ENCODE data around the gene LYSMD2. TPM values are rescaled to one million over a fixed set of nuclear protein-coding genes. Genes with fewer than 3 reads are reported as not detected.
"Not testable (repeated sequence)": the region's sequence is repeated elsewhere in the genome, so short reads cannot be mapped to it uniquely, and the experiment has no call there.

The LYSMD2 gene, protein sequence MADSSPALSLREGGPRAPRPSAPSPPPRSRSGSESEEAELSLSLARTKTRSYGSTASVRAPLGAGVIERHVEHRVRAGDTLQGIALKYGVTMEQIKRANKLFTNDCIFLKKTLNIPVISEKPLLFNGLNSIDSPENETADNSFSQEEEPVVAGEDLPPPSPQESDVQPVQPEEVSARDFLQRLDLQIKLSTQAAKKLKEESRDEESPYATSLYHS
- total RNA-seq, result 10 to 100 TPM; 14.5 to 16.8 TPM

DNA sequence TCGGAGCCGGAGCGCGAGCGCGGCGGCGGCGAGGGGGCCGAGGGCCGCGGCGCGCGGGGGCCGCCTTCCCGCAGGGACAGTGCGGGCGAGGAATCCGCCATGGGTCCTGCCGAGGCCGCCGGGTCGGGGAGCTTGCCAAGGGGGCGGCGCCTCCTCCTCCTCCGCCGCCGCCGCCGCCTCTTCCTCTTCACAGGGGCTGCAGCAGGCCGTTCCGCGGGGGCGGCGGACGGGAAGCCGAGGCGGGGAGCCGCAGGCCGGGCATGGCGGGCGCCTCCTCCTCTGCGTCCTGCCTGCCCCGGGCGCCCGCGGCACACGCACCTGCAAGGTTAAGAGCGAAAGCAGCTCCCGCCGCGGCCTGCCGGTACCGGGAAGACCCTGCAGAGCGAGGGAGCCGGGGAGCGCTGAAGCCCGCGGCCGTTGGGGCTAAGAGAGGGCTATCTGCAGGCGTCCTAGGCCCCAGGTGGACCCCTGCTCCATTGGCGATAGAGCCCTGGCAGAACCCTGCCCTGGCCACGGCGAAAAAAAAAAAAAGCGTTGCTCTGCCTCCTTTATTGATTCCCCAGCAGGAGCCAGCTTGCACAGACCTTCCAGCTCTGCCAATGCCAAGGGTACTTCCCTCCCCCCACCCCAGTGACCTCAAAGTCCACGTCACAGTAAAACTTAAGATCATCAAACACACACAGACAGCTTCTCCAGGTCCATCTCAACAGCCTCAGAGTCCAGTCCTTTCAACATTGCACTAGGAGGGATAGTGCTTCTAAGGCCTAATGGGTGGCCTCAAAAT lies at the start of gene LYSMD2:
Gene LYSMD2 (minus strand): TSS at position 134 of the 784 bp plus-strand sequence. CDS start 33 bp downstream, at position 101.
- CTCF ChIA-PET, result interaction anchor here (0.7 to 9.2 kb wide), 5 partner anchors 13 to 116 kb away, joined by 3 to 63 read pairs (median 3); no protein-coding TSS in a partner anchor
- peaks cover 52% of the 10 kb centered on the region for H3K4me1 Mint-ChIP-seq (ENCODE audit: low read depth)
- DNase-seq, result peak; percentile 66
- H3K36me3 Mint-ChIP-seq (ENCODE audit: low read depth), result peaks cover under 1% of the 10 kb centered on the region
- no peaks in the 10 kb centered on the region for H3K9me3 Mint-ChIP-seq
- peak within 1 kb of the TSS; percentile 91 for H3K27ac Mint-ChIP-seq
- intact Hi-C loops (cut with micrococcal nuclease), result loop anchor here (2.0 to 5.0 kb wide), 8 partner anchors 95 to 970 kb away; partner anchors contain the start of genes AP4E1, DMXL2 and SPPL2A
- peak within 1 kb of the TSS; percentile 82 for H3K4me3 Mint-ChIP-seq
- H3K27me3 Mint-ChIP-seq (ENCODE audit: low read depth), result no peaks in the 10 kb centered on the region

GRCh38 chr15:51787130-51787529 lies 49.7 kb upstream of the LYSMD2 start:
- H3K27ac Mint-ChIP-seq; H3K4me1 Mint-ChIP-seq (ENCODE audit: low read depth); DNase-seq; H3K27me3 Mint-ChIP-seq (ENCODE audit: low read depth); H3K9me3 Mint-ChIP-seq; intact Hi-C loops (cut with micrococcal nuclease); H3K4me3 Mint-ChIP-seq; CTCF ChIA-PET: not testable (repeated sequence)
- H3K36me3 Mint-ChIP-seq (ENCODE audit: low read depth), result peaks cover 14% of the 10 kb centered on the region

- CTCF ChIA-PET, result interaction anchor here (0.6 to 2.0 kb wide), 4 partner anchors 8 to 452 kb away, joined by 3 to 10 read pairs (median 4); no protein-coding TSS in a partner anchor
- Mint-ChIP-seq H3K27ac (no peak overlapping the region), H3K27me3 (ENCODE audit: low read depth) (no peaks in the 10 kb centered on the region), H3K9me3 (no peaks in the 10 kb centered on the region), H3K36me3 (ENCODE audit: low read depth) (peaks cover 22% of the 10 kb centered on the region), H3K4me1 (ENCODE audit: low read depth) (no peaks in the 10 kb centered on the region), H3K4me3 (no peak overlapping the region)
- intact Hi-C loops (cut with micrococcal nuclease), result loop anchor here (5.0 kb wide), 1 partner anchor 123 kb away; no protein-coding TSS in a partner anchor
- no peak for DNase-seq
Observed at GRCh38 chr15:51783967-51784366, 46.5 kb upstream of the LYSMD2 start.

- Mint-ChIP-seq H3K4me3 (no peak overlapping the region), H3K4me1 (ENCODE audit: low read depth) (no peaks in the 10 kb centered on the region), H3K27ac (no peak overlapping the region), H3K36me3 (ENCODE audit: low read depth) (peaks cover 21% of the 10 kb centered on the region), H3K9me3 (no peaks in the 10 kb centered on the region), H3K27me3 (ENCODE audit: low read depth) (no peaks in the 10 kb centered on the region)
- CTCF ChIA-PET, result interaction anchor here (0.9 to 2.0 kb wide), 3 partner anchors 8 to 454 kb away, joined by 3 to 6 read pairs (median 4); no protein-coding TSS in a partner anchor
- intact Hi-C loops (cut with micrococcal nuclease), result loop anchor here (5.0 kb wide), 1 partner anchor 125 kb away; no protein-coding TSS in a partner anchor
- DNase-seq, result no peak
Observed at GRCh38 chr15:51782357-51782896, 45.0 kb upstream of the LYSMD2 start.

GRCh38 chr15:51781506-51781905 lies 44.1 kb upstream of the LYSMD2 start:
- H3K9me3 Mint-ChIP-seq, result no peaks in the 10 kb centered on the region
- no peak for DNase-seq
- no peaks in the 10 kb centered on the region for H3K4me1 Mint-ChIP-seq (ENCODE audit: low read depth)
- peaks cover 21% of the 10 kb centered on the region for H3K36me3 Mint-ChIP-seq (ENCODE audit: low read depth)
- no peak overlapping the region for H3K27ac Mint-ChIP-seq
- CTCF ChIA-PET, result interaction anchor here (0.9 to 3.3 kb wide), 3 partner anchors 131 to 160 kb away, joined by 3 to 29 read pairs (median 3); no protein-coding TSS in a partner anchor
- H3K27me3 Mint-ChIP-seq (ENCODE audit: low read depth), result no peaks in the 10 kb centered on the region
- intact Hi-C loops (cut with micrococcal nuclease), result loop anchor here (5.0 kb wide), 1 partner anchor 126 kb away; no protein-coding TSS in a partner anchor
- no peak overlapping the region for H3K4me3 Mint-ChIP-seq

GRCh38 chr15:51780636-51781035 lies 43.2 kb upstream of the LYSMD2 start:
- H3K4me1 Mint-ChIP-seq (ENCODE audit: low read depth), result no peaks in the 10 kb centered on the region
- intact Hi-C loops (cut with micrococcal nuclease), result loop anchor here (5.0 kb wide), 1 partner anchor 127 kb away; no protein-coding TSS in a partner anchor
- no peaks in the 10 kb centered on the region for H3K27me3 Mint-ChIP-seq (ENCODE audit: low read depth)
- no peaks in the 10 kb centered on the region for H3K9me3 Mint-ChIP-seq
- CTCF ChIA-PET, result interaction anchor here (0.7 to 3.3 kb wide), 6 partner anchors 8 to 161 kb away, joined by 3 to 29 read pairs (median 3); no protein-coding TSS in a partner anchor
- no peak overlapping the region for H3K4me3 Mint-ChIP-seq
- no peak for DNase-seq
- no peak overlapping the region for H3K27ac Mint-ChIP-seq
- peaks cover 21% of the 10 kb centered on the region for H3K36me3 Mint-ChIP-seq (ENCODE audit: low read depth)

- H3K4me3 Mint-ChIP-seq, result no peak overlapping the region
- DNase-seq, result peak; percentile 77
- peaks cover 8% of the 10 kb centered on the region for H3K36me3 Mint-ChIP-seq (ENCODE audit: low read depth)
- no peaks in the 10 kb centered on the region for H3K9me3 Mint-ChIP-seq
- H3K27ac Mint-ChIP-seq, result no peak overlapping the region
- no peaks in the 10 kb centered on the region for H3K27me3 Mint-ChIP-seq (ENCODE audit: low read depth)
- CTCF ChIA-PET, result interaction anchor here (0.7 to 6.4 kb wide), 32 partner anchors 8 to 212 kb away, joined by 3 to 201 read pairs (median 4); partner anchors contain the start of genes DMXL2 and LYSMD2
- intact Hi-C loops (cut with micrococcal nuclease), result loop anchor here (1.0 to 5.0 kb wide), 7 partner anchors 42 to 614 kb away; no protein-coding TSS in a partner anchor
- no peaks in the 10 kb centered on the region for H3K4me1 Mint-ChIP-seq (ENCODE audit: low read depth)
Observed at GRCh38 chr15:51776952-51777569, 39.6 kb upstream of the LYSMD2 start.

- Mint-ChIP-seq H3K27me3 (ENCODE audit: low read depth) (no peaks in the 10 kb centered on the region), H3K9me3 (no peaks in the 10 kb centered on the region), H3K27ac (no peak overlapping the region), H3K4me1 (ENCODE audit: low read depth) (no peaks in the 10 kb centered on the region), H3K36me3 (ENCODE audit: low read depth) (peaks cover 2% of the 10 kb centered on the region), H3K4me3 (no peak overlapping the region)
- DNase-seq, result peak; percentile 65
- CTCF ChIA-PET, result interaction anchor here (0.6 to 6.4 kb wide), 34 partner anchors 9 to 1009 kb away, joined by 3 to 201 read pairs (median 4); partner anchors contain the start of genes DMXL2 and LYSMD2
- intact Hi-C loops (cut with micrococcal nuclease), result loop anchor here (1.0 to 5.0 kb wide), 7 partner anchors 41 to 613 kb away; no protein-coding TSS in a partner anchor
Observed at GRCh38 chr15:51775967-51776816, 38.7 kb upstream of the LYSMD2 start.

DNA sequence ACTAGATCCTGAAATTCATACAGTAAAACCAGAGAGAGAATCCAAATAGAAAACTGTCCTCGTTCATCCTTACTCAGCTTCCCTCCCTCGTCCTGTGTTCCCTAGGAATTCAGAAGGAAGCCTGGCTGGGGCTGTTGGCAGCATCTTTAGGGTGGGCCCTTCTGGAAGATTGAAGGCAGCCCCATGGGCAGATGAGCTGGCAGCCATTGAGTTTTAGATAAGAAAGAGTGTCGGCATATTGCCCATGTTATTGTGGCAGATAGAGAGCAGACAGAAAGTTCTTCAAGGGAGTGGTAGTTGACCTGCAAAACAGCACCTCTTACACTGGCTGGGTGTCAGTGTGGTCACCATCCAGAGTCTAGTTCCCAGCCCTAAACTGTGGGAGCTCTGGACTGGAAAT lies 37.5 kb upstream of the LYSMD2 start:
- CTCF ChIA-PET, result interaction anchor here (0.8 to 6.4 kb wide), 7 partner anchors 19 to 154 kb away, joined by 4 to 201 read pairs (median 24); partner anchors contain the start of genes DMXL2 and LYSMD2
- no peak overlapping the region for H3K27ac Mint-ChIP-seq
- peaks cover 2% of the 10 kb centered on the region for H3K36me3 Mint-ChIP-seq (ENCODE audit: low read depth)
- DNase-seq, result no peak
- intact Hi-C loops (cut with micrococcal nuclease), result loop anchor here (5.0 kb wide), 1 partner anchor 142 kb away; no protein-coding TSS in a partner anchor
- H3K4me1 Mint-ChIP-seq (ENCODE audit: low read depth), result no peaks in the 10 kb centered on the region
- no peaks in the 10 kb centered on the region for H3K9me3 Mint-ChIP-seq
- no peaks in the 10 kb centered on the region for H3K27me3 Mint-ChIP-seq (ENCODE audit: low read depth)
- H3K4me3 Mint-ChIP-seq, result no peak overlapping the region

DNA sequence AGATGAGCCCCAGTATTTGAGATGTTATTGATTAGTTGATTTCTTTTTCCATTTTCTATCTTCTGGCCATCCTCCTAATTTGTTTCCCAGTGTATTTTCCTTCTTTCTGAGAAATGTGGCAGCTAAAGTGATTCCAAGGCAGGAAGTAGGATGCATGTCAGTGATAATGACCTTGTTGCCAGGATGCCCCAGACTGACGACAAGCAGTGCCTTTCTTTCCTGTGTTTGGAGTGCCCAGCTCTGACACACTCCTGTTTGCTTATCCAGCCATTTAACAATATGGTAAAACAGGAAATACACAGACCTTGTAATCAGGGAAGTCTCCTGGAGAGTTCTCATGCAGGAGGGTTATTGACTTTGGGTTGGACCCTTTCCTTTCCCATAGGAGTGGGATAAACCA lies 34.3 kb upstream of the LYSMD2 start:
- Mint-ChIP-seq H3K27me3 (ENCODE audit: low read depth) (no peaks in the 10 kb centered on the region), H3K4me3 (no peak overlapping the region), H3K9me3 (no peaks in the 10 kb centered on the region), H3K27ac (no peak overlapping the region), H3K36me3 (ENCODE audit: low read depth) (peaks cover 6% of the 10 kb centered on the region), H3K4me1 (ENCODE audit: low read depth) (peaks cover 11% of the 10 kb centered on the region)
- intact Hi-C loops (cut with micrococcal nuclease), result no loop called here
- CTCF ChIA-PET, result interaction anchor here (6.4 kb wide), 1 partner anchor 124 kb away, joined by 201 read pairs; no protein-coding TSS in a partner anchor
- DNase-seq, result no peak
